Endothelial cell of umbilical vein (primary cell): ENCODE measurements around the gene PHACTR1. TPM values are rescaled to one million over a fixed set of nuclear protein-coding genes. Genes with fewer than 3 reads are reported as not detected.

Experiments
- BruUV-seq: library from RNA; stranded (reverse); fragments of 400-500 nt; replicated peaks from 2 replicates; lab custom pipeline; 2021; lab: Mats Ljungman, UMichigan
- CTCF ChIA-PET: fragments of 300-600, 350-600 bp; sonication (Branson Sonifier 250); formaldehyde crosslinking; loops from one replicate; lab custom pipeline; 2021; ENCODE audit warnings: antibody characterized with exemption, inconsistent platforms; lab: Charles Lee
- POLR2A ChIA-PET: fragments of 300-600, 350-600 bp; sonication (Branson Sonifier 250); formaldehyde crosslinking; loops from one replicate; lab custom pipeline; 2021; ENCODE audit warnings: antibody characterized with exemption, inconsistent platforms; lab: Charles Lee
- DNase-seq: peaks from one replicate; pipeline ENCODE4 v3.0.0-alpha.2; 2011; ENCODE audit warnings: low read depth, low spot score
- FAIRE-seq: peaks from 2 replicates; lab custom pipeline; 2011; peaks lifted over from hg19 to GRCh38; lab: Jason Lieb, UNC
- H2AFZ ChIP-seq: 2 replicates; pipeline ENCODE4 v1.6.0; 2012; ENCODE audit warnings: low read depth, low read length, control low read depth, inconsistent platforms
- H3K27ac ChIP-seq: 2 replicates; pipeline ENCODE4 v1.5.1; 2011; ENCODE audit warnings: low read depth, mild to moderate bottlenecking, control low read depth, low read length, moderate library complexity; ENCODE audit not compliant: insufficient read depth
- H3K27me3 ChIP-seq, 2 experiments: 2 replicates each; pipeline versions ENCODE4 v1.6.0 to v1.6.1; 2011; ENCODE audit warnings: low read length in 2 of 2, mixed read lengths in 1 of 2; ENCODE audit not compliant: control insufficient read depth in 2 of 2, insufficient read depth in 2 of 2
- H3K36me3 ChIP-seq, 2 experiments: 2 replicates in 1 of 2; 3 replicates in 1 of 2; pipeline ENCODE4 v1.5.1; 2011; ENCODE audit warnings: low read length in 2 of 2, mild to moderate bottlenecking in 1 of 2, moderate library complexity in 1 of 2; ENCODE audit not compliant: control insufficient read depth in 2 of 2, insufficient read depth in 2 of 2; ENCODE audit errors: extremely low read depth in 1 of 2
- H3K4me1 ChIP-seq: 3 replicates; pipeline ENCODE4 v1.5.1; 2011; ENCODE audit warnings: mild to moderate bottlenecking, low read length; ENCODE audit not compliant: control insufficient read depth, insufficient read depth; ENCODE audit errors: extremely low read depth
- H3K4me2 ChIP-seq: 2 replicates; pipeline ENCODE4 v1.6.1; 2011; ENCODE audit warnings: low read length, control low read depth, mixed read lengths; ENCODE audit not compliant: insufficient read depth
- H3K4me3 ChIP-seq, 3 experiments: fragments of 200-600 bp in 1 of 3; sonication (generic), shearing (Covaris generic) in 1 of 3; replicated peaks in 1 of 3; 2 replicates each; pipeline ENCODE4 v1.5.1; 2011 to 2016; ENCODE audit warnings: control low read depth in 3 of 3, low read length in 3 of 3, mild to moderate bottlenecking in 2 of 3, inconsistent platforms in 1 of 3, low read depth in 1 of 3, moderate library complexity in 1 of 3; ENCODE audit not compliant: insufficient read depth in 1 of 3
- H3K79me2 ChIP-seq: 2 replicates; pipeline ENCODE4 v1.6.0; 2012; ENCODE audit warnings: low read length, inconsistent platforms; ENCODE audit not compliant: control insufficient read depth, insufficient read depth
- H3K9ac ChIP-seq: replicated peaks from 2 replicates; pipeline ENCODE3; 2011; ENCODE audit warnings: low read length, control low read depth; ENCODE audit not compliant: insufficient read depth; ENCODE audit errors: extremely low read depth
- H3K9me1 ChIP-seq: replicated peaks from 3 replicates; pipeline ENCODE4 v1.6.0; 2011; ENCODE audit warnings: mild to moderate bottlenecking, low read length; ENCODE audit not compliant: control insufficient read depth, insufficient read depth; ENCODE audit errors: extremely low read depth
- H3K9me3 ChIP-seq: replicated peaks from 2 replicates; pipeline ENCODE4 v1.5.1; 2012; ENCODE audit warnings: low read length, inconsistent platforms; ENCODE audit not compliant: control insufficient read depth, insufficient read depth
- H4K20me1 ChIP-seq: replicated peaks from 2 replicates; pipeline ENCODE3; 2011; ENCODE audit warnings: mild to moderate bottlenecking, low read length; ENCODE audit not compliant: control insufficient read depth, insufficient read depth; ENCODE audit errors: extremely low read depth
- CTCF ChIP-seq, 2 donors: IDR thresholded peaks; 1 replicate in 1 of 2; 2 replicates in 1 of 2; pipeline ENCODE4 v1.5.1; 2011; ENCODE audit warnings: low read length in 2 of 2, mild to moderate bottlenecking in 2 of 2, moderate library complexity in 2 of 2, control low read depth in 1 of 2, inconsistent platforms in 1 of 2, low read depth in 1 of 2; ENCODE audit not compliant: insufficient read depth in 1 of 2; ENCODE audit errors: extremely low read depth in 1 of 2
- EZH2 ChIP-seq: IDR thresholded peaks from 2 replicates; pipeline ENCODE4 v1.6.1; 2012; ENCODE audit warnings: borderline replicate concordance, low read depth, mild to moderate bottlenecking, moderate library complexity, low read length, inconsistent platforms; ENCODE audit not compliant: severe bottlenecking
- FOS ChIP-seq: IDR thresholded peaks from 2 replicates; pipeline ENCODE4 v1.6.1; 2011; ENCODE audit warnings: mild to moderate bottlenecking, low read length, moderate library complexity, borderline replicate concordance; ENCODE audit not compliant: insufficient read depth
- GATA2 ChIP-seq: IDR thresholded peaks from 2 replicates; pipeline ENCODE4 v1.7.0; 2011; ENCODE audit warnings: low read depth, mild to moderate bottlenecking, moderate library complexity, mixed read lengths, low read length; ENCODE audit not compliant: insufficient read length, insufficient read depth
- JUN ChIP-seq: IDR thresholded peaks from 2 replicates; pipeline ENCODE4 v1.6.1; 2011; ENCODE audit warnings: borderline replicate concordance, low read depth; ENCODE audit not compliant: insufficient read length, insufficient read depth
- MYC ChIP-seq: IDR thresholded peaks from one replicate; pipeline ENCODE4 v1.6.1; 2011; ENCODE audit warnings: mild to moderate bottlenecking, low read depth, low read length
- POLR2A ChIP-seq: IDR thresholded peaks from 2 replicates; pipeline ENCODE4 v1.6.1; 2012; ENCODE audit warnings: low read depth, mild to moderate bottlenecking, control low read depth, low read length
- POLR2AphosphoS5 ChIP-seq: IDR thresholded peaks from 2 replicates; pipeline ENCODE4 v1.6.1; 2012; ENCODE audit warnings: low read depth, mild to moderate bottlenecking, control low read depth, low read length, moderate library complexity; ENCODE audit not compliant: insufficient read depth
- dilution Hi-C: fragments of 300-500 bp; cut with MboI; formaldehyde crosslinking; loops from one replicate; pipeline ENCODE4 v1.15.0; 2019; ENCODE audit warnings: low sequenced_read_pairs; ENCODE audit not compliant: extremely low pct_ligation_motif_present
- intact Hi-C: fragments of 100-400 bp; cut with micrococcal nuclease; formaldehyde crosslinking; loops from one replicate; pipeline ENCODE4 v1.10.0; 2022
- polyA plus RNA-seq, 4 experiments: library from polyadenylated mRNA; depleted of rRNA in 3 of 4; stranded (reverse) in 3 of 4; unstranded in 1 of 4; fragments of >200 nt; gene quantifications; 2 replicates each; pipeline versions ENCODE4 v1.2.1 to v1.2.3, GENCODE V29; 2011 to 2012; ENCODE audit warnings: missing spikeins in 1 of 4
- total RNA-seq: library from RNA; stranded (reverse); gene quantifications from 2 replicates; pipeline ENCODE4 v1.2.3, GENCODE V29; 2021
- TF ChIP-seq, protein P1 (sequence below): IDR thresholded peaks from 2 replicates; pipeline ENCODE4 v1.6.1; 2011; ENCODE audit not compliant: insufficient read depth, insufficient read length

PHACTR1 gene
- total and polyA plus RNA-seq, 2 donors (not counting 3 experiments of a cell fraction or from before 2014, with no cell fraction given): 2.4 to 23.2 TPM

DNA sequence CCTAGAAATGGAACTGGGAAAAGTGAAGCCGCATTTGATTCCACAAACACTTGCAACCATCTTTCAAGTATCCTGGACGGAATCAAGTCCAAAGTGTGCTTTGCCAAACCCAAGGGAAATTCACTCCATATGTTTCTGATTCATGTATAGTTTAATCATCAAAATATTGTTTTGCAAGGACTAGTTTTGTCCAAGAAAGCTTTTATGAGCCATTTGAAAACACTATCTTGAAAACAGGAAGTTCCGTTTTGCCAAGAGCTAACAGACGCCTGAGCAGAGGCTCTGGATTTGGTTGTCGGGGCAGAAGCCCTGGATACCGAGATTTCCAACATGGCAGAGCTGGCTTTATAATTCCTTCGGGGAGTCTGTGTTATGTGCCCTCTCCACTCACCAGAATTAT lies 251.1 kb downstream of the PHACTR1 start:
- Histone ChIP-seq H2AFZ (no peak overlapping the region), H3K79me2 (peaks cover 10% of the 10 kb centered on the region), H3K4me1 (peaks cover 19% of the 10 kb centered on the region), H3K9ac (no peak overlapping the region), H3K27ac (no peak overlapping the region), H4K20me1 (no peaks in the 10 kb centered on the region), H3K27me3 (no peaks in the 10 kb centered on the region), H3K36me3 (no peaks in the 10 kb centered on the region), H3K4me3 (no peak overlapping the region), H3K9me3 (no peaks in the 10 kb centered on the region), H3K9me1 (no peaks in the 10 kb centered on the region), H3K4me2 (no peak overlapping the region)
- intact Hi-C loops (no loop called here), dilution Hi-C loops (no loop called here)
- no peak for DNase-seq
- no TSS peak for BruUV-seq
- ChIA-PET CTCF (no interaction called here), POLR2A (no interaction called here)
- FAIRE-seq: no peak
- TF ChIP-seq POLR2A (no peak), POLR2AphosphoS5 (no peak), JUN (no peak), EZH2 (no peak), GATA2 (no peak), CTCF (IDR thresholded peaks at IDR 0.05; ENCODE audit: extremely low read depth in 1 of 2, insufficient read depth in 1 of 2, low read depth in 1 of 2, low read length in 2 of 2) (no peak)

DNA sequence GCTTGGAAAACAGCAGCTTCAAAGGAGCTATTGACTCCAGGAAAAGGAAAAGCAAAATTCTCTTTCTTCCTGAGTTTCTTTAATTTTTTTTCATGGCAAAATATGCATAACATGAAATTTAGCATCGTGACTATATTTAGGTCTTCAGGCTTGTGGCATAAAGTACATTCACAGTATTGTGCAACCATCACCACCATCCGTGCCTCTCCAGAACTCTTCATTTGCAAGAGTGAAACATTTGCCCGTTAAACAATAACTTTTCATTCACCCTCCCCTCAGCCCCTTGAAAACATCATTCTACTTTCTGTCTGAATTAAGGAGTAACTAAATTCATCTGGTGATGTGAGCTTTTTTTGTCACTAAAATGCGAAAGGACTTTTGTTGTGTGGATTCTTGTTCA lies 251.7 kb downstream of the PHACTR1 start:
- ChIA-PET POLR2A (no interaction called here), CTCF (interaction anchor here (1.5 kb wide), 1 partner anchor 9 kb away, joined by 3 read pairs; no protein-coding TSS in a partner anchor)
- no peak overlapping the region for H2AFZ ChIP-seq
- no peak overlapping the region for H3K27ac ChIP-seq
- peaks cover 10% of the 10 kb centered on the region for H3K79me2 ChIP-seq
- FAIRE-seq: no peak
- no peak overlapping the region for H3K4me3 ChIP-seq
- peaks cover 14% of the 10 kb centered on the region for H3K4me1 ChIP-seq
- no peak overlapping the region for H3K4me2 ChIP-seq
- dilution Hi-C loops: no loop called here
- BruUV-seq: no TSS peak
- TF ChIP-seq FOS (no peak), EZH2 (no peak), MYC (no peak), CTCF (IDR thresholded peaks at IDR 0.05; ENCODE audit: extremely low read depth in 1 of 2, insufficient read depth in 1 of 2, low read depth in 1 of 2, low read length in 2 of 2) (no peak), POLR2AphosphoS5 (no peak), JUN (no peak), POLR2A (no peak), GATA2 (no peak)
- TF ChIP-seq, protein P1, sequence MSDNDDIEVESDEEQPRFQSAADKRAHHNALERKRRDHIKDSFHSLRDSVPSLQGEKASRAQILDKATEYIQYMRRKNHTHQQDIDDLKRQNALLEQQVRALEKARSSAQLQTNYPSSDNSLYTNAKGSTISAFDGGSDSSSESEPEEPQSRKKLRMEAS: no peak
- no peaks in the 10 kb centered on the region for H3K36me3 ChIP-seq
- no peak overlapping the region for H3K9ac ChIP-seq
- no peaks in the 10 kb centered on the region for H3K9me1 ChIP-seq
- no peaks in the 10 kb centered on the region for H3K9me3 ChIP-seq
- no peak for DNase-seq
- H4K20me1 ChIP-seq: no peaks in the 10 kb centered on the region
- H3K27me3 ChIP-seq: no peaks in the 10 kb centered on the region
- intact Hi-C loops: no loop called here
